K562 (cell line): ENCODE results near the gene RESP18. TPM values are rescaled to one million over a fixed set of nuclear protein-coding genes. Genes with fewer than 3 reads are reported as not detected.

ENCODE experiments used
- ARID4B ChIP-seq: sonication (generic); formaldehyde crosslinking; IDR thresholded peaks from 2 replicates; pipeline ENCODE4 v1.8.0; 2022; ENCODE audit warnings: mild to moderate bottlenecking, missing genetic modification reagents
- ARNT ChIP-seq, 2 experiments: fragments of 450-650 bp; IDR thresholded peaks; 2 replicates each; pipeline ENCODE4 v1.6.1; 2016; ENCODE audit warnings: mild to moderate bottlenecking in 1 of 2
- ATF2 ChIP-seq: sonication (generic); formaldehyde crosslinking; IDR thresholded peaks from 2 replicates; pipeline ENCODE4 v1.8.1; 2022; ENCODE audit warnings: missing genetic modification reagents
- CREM ChIP-seq: IDR thresholded peaks from 2 replicates; pipeline ENCODE4 v1.6.1; 2014; ENCODE audit warnings: antibody characterized with exemption, low read depth
- ILK ChIP-seq: fragments of 450-650 bp; IDR thresholded peaks from 2 replicates; pipeline ENCODE4 v1.6.1; 2016; ENCODE audit warnings: missing genetic modification characterization, low read depth, mild to moderate bottlenecking, missing compliant biosample characterization, moderate library complexity, borderline replicate concordance
- LEF1 ChIP-seq: fragments of 450-650 bp; IDR thresholded peaks from 2 replicates; pipeline ENCODE4 v1.6.1; 2016; ENCODE audit warnings: mild to moderate bottlenecking
- NCOA6 ChIP-seq: fragments of 450-650 bp; IDR thresholded peaks from 2 replicates; pipeline ENCODE4 v1.6.1; 2017; ENCODE audit warnings: mild to moderate bottlenecking
- NEUROD1 ChIP-seq: fragments of 150-350 bp; IDR thresholded peaks from 2 replicates; pipeline ENCODE4 v1.6.1; 2014; ENCODE audit warnings: borderline replicate concordance, low read length, low read depth; ENCODE audit not compliant: partially characterized antibody
- POLR2B ChIP-seq: fragments of 450-650 bp; IDR thresholded peaks from 2 replicates; pipeline ENCODE4 v1.6.1; 2018; ENCODE audit warnings: low read depth; ENCODE audit not compliant: partially characterized antibody
- RCOR1 ChIP-seq, 2 experiments: IDR thresholded peaks; 2 replicates each; pipeline ENCODE4 v1.6.1; 2012; ENCODE audit warnings: low read depth in 2 of 2, low read length in 2 of 2, borderline replicate concordance in 1 of 2, improper control_type of control experiment in 1 of 2
- SFPQ ChIP-seq: fragments of 200-400 bp; formaldehyde crosslinking; IDR thresholded peaks from 2 replicates; pipeline ENCODE4 v1.6.1; 2017; ENCODE audit warnings: mild to moderate bottlenecking, low read depth, low read length, moderate library complexity
- XRCC4 ChIP-seq: IDR thresholded peaks from one replicate; pipeline ENCODE4 v1.6.1; 2011; ENCODE audit not compliant: insufficient read depth, insufficient read length; ENCODE audit errors: extremely low read depth
- ZNF133 ChIP-seq: fragments of 250-450 bp; sonication (Bioruptor Pico); IDR thresholded peaks from 2 replicates; pipeline ENCODE4 v1.4.0; 2020; ENCODE audit warnings: mild to moderate bottlenecking
- ZNF24 ChIP-seq: fragments of 450-650 bp; IDR thresholded peaks from 2 replicates; pipeline ENCODE4 v1.6.1; 2016
- ZNF263 ChIP-seq: sonication (generic); formaldehyde crosslinking; IDR thresholded peaks from 2 replicates; pipeline ENCODE4 v1.8.0; 2022; ENCODE audit warnings: mild to moderate bottlenecking, missing genetic modification reagents, borderline replicate concordance
- ZNF583 ChIP-seq: fragments of 250-450 bp; sonication (Bioruptor Pico); IDR thresholded peaks from 2 replicates; pipeline ENCODE4 v1.4.0; 2020
- polyA plus RNA-seq, 8 experiments: library from polyadenylated mRNA; depleted of rRNA in 4 of 8; stranded (reverse) in 5 of 8; unstranded in 3 of 8; fragments of >200 nt; fragmentation: Nextera tagmentation in 2 of 8; fragmentation: Illumina TruSeq in 1 of 8; extraction: Ambion mirVana in 2 of 8; extraction: Trizol in 1 of 8; gene quantifications; 2 replicates each; pipeline versions ENCODE4 v1.2.1 to v1.2.3, GENCODE V29; 2011 to 2014; ENCODE audit warnings: inconsistent platforms in 1 of 8, missing spikeins in 1 of 8
- total RNA-seq, 7 experiments: library from RNA; depleted of rRNA in 6 of 7; stranded (reverse); fragments of >200 nt in 6 of 7; fragmentation: Illumina TruSeq in 2 of 7; extraction: Trizol in 2 of 7; gene quantifications; 2 replicates each; pipeline versions ENCODE4 v1.2.1 to v1.2.3, GENCODE V29; 2011 to 2021; ENCODE audit warnings: low replicate concordance in 1 of 7
- TF ChIP-seq, protein P1 (sequence below): fragments of 450-650 bp; IDR thresholded peaks from 2 replicates; pipeline ENCODE4 v1.6.1; 2014; ENCODE audit warnings: low read depth, mild to moderate bottlenecking, moderate library complexity, borderline replicate concordance

The RESP18 gene
- total and polyA plus RNA-seq, 9 of the 15 experiments (the other 6 are each of a cell fraction or from before 2014, with no cell fraction given): not detected

DNA sequence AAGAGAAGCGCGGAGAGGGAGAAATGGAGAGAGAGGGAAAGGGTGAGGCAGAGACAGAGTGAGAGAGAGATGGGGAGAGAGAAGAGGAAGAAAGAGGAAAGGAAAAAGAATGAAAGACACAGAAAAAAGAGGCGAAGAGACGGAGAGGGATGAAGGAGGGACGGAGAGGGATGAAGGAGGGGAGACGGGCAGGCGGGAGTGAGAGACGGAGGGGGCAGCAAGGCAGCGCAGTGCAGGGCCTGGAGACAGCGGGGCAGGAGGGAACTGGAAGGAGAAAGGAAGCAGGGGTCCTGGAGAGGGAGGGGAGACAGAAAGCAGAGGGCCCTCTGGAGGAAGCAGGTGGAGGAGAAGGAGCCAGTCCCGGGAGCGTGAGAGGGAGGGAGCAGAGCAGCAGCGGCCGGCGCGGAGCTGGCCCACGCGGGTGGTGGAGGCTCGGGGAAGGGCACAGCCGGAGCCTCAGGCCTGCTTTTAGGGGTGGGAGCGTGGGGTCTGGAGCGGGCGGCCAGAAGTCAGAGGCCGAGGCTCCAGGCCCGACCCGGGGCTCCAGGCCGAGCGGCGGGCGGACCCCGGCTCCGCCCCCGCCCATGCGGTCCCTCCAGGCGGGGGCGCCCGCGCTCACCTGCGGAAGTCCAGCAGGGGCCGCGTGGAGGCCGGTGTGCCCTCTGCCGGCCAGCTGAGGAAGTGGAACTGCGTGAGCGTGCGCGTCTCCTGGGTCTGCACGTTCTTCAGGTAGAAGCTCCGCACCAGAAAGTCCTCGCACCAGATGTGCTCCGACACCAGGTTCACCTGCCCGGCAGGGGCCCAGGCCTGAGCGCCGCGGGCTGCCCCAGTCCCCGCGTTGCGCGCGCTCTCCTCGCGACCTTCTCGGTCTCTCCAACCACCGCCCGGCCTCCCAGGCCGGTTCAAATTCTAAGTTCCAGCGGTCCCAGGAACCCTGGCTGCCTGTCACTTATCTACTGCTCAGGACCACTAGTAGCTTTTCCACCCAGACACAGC lies 37.9 kb downstream of the RESP18 start (continued):
- peak; percentile 77 for TF ChIP-seq ARID4B (CRISPR knock-in tag)
- peak in 1 of 2 experiments; percentile 22; a peak in 1 of 4 replicates for TF ChIP-seq ARNT (IDR thresholded peaks at IDR 0.05)
- TF ChIP-seq CREM: peak; percentile 81
- TF ChIP-seq ATF2: no peak
- TF ChIP-seq ZNF24: no peak
- TF ChIP-seq ZNF263 (CRISPR knock-in tag): peak; percentile 68; the same call in 1 of the 2 replicates
- peak; percentile 34 for TF ChIP-seq NEUROD1
- no peak for TF ChIP-seq LEF1
- TF ChIP-seq, protein P1, sequence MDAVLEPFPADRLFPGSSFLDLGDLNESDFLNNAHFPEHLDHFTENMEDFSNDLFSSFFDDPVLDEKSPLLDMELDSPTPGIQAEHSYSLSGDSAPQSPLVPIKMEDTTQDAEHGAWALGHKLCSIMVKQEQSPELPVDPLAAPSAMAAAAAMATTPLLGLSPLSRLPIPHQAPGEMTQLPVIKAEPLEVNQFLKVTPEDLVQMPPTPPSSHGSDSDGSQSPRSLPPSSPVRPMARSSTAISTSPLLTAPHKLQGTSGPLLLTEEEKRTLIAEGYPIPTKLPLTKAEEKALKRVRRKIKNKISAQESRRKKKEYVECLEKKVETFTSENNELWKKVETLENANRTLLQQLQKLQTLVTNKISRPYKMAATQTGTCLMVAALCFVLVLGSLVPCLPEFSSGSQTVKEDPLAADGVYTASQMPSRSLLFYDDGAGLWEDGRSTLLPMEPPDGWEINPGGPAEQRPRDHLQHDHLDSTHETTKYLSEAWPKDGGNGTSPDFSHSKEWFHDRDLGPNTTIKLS: no peak; the same call in 1 of the 2 replicates
- no peak for TF ChIP-seq ZNF583 (CRISPR knock-in tag)
- no peak for TF ChIP-seq SFPQ
- no peak for TF ChIP-seq XRCC4
- TF ChIP-seq NCOA6: no peak
- no peak for TF ChIP-seq ZNF133 (CRISPR knock-in tag)
- peak; percentile 38 for TF ChIP-seq POLR2B
- TF ChIP-seq ILK (tag): no peak
- TF ChIP-seq RCOR1 (IDR thresholded peaks at IDR 0.05; ENCODE audit: borderline replicate concordance in 1 of 2, low read depth in 2 of 2, low read length in 2 of 2): 0 out of 4 replicates have a peak, but pooled peaks of 1 of the 2 experiments have one; percentile 24
